ENCODE measurements around the gene EWSR1. TPM values are rescaled to one million over a fixed set of nuclear protein-coding genes. Genes with fewer than 3 reads are reported as not detected.
"Not testable (repeated sequence)": the region's sequence is repeated elsewhere in the genome, so short reads cannot be mapped to it uniquely, and the experiment has no call there.

EWSR1 gene
- total RNA-seq, 4 donors from 2014 or later: 174 to 211 (median 188) TPM

DNA sequence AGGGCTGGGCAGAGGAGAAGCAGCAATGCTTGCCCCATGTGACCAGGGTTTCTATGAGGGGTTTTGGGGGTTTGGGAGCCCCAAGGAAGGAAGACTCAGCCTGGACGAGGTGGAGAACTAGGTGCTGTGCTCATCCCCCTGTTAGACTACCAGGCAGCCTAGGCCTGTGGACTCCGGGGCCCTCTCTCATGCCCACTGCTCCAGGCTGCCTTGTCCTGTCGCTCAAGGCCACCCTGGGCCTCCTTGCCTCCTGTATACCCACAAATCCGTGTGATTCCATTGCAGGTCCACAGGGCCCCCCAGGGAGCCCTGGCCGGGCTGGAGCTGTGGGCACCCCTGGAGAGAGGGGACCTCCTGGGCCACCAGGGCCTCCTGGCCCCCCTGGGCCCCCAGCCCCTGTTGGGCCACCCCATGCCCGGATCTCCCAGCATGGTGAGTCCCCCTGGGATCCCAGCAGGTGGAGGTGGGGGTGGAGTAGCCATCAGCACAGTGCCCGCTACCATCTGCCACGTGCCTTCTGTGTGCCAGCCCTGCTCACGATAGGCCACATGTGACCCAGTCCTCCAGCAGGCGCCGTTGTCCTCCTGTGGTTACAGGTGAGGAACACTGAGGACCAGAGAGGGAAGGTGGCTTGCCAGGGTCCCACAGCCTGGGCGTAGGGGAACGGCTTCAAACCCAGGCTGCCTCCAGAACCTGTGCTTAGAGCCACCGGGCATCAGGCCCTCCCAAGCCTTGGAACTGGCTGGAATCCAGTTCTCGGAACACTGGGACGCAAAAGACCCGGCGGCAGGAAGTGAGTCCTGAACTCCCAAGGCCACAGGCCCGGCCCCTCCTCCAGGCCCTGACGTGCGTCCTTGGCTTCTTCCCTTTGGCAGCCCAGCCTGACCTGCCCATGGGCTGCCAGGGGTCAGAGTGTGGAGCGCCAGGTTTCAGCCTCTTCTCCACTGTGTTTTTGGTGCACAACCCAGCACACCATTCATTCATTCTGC is 35.8 kb upstream of the EWSR1 start:
- H3K27ac ChIP-seq: no peak overlapping the region
- peaks cover 0 to 5% (median 0%) of the 10 kb centered on the region in 4 donors for H3K9me3 ChIP-seq
- 62 to 74% methylated on average over 18 to 20 of the region's 22 CpGs for WGBS, 2 donors
- no peaks in the 10 kb centered on the region for H3K27me3 ChIP-seq
- TF ChIP-seq POLR2A (IDR thresholded peaks at IDR 0.05) (no peak), EP300 (IDR thresholded peaks at IDR 0.05) (no peak)
- TF ChIP-seq, protein P1, sequence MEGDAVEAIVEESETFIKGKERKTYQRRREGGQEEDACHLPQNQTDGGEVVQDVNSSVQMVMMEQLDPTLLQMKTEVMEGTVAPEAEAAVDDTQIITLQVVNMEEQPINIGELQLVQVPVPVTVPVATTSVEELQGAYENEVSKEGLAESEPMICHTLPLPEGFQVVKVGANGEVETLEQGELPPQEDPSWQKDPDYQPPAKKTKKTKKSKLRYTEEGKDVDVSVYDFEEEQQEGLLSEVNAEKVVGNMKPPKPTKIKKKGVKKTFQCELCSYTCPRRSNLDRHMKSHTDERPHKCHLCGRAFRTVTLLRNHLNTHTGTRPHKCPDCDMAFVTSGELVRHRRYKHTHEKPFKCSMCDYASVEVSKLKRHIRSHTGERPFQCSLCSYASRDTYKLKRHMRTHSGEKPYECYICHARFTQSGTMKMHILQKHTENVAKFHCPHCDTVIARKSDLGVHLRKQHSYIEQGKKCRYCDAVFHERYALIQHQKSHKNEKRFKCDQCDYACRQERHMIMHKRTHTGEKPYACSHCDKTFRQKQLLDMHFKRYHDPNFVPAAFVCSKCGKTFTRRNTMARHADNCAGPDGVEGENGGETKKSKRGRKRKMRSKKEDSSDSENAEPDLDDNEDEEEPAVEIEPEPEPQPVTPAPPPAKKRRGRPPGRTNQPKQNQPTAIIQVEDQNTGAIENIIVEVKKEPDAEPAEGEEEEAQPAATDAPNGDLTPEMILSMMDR (IDR thresholded peaks at IDR 0.05): no peak
- DNase-seq (ENCODE audit: low spot score in 2 of 2): no peak
- peaks cover 0 to 5% (median 0%) of the 10 kb centered on the region in 4 donors for H3K4me1 ChIP-seq
- H3K36me3 ChIP-seq: no peaks in the 10 kb centered on the region
- no peak overlapping the region for H3K4me3 ChIP-seq

DNA sequence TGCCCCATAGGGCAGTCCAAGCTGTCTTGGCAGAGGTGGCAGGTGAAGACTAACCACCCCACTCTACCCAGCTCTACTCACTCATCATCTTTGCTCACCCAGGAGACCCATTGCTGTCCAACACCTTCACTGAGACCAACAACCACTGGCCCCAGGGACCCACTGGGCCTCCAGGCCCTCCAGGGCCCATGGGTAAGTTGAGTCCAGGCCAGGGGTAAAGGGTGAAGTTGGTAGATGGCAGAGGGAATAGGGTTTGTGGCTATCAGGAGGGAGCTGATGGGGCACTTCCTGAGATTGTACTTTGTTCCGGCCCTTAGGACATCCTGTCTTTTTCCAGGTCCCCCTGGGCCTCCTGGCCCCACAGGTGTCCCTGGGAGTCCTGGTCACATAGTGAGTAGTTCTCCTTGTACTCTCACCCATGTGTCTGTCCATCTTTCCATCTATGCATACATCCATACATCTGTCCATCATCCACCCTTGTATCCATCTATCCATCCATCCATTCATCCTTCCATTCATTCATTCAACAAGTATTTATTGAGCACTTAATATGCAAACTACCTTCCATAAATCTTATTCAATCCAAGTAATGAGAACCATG is 34.7 kb upstream of the EWSR1 start:
- no peaks in the 10 kb centered on the region for H3K36me3 ChIP-seq
- no peak for DNase-seq (ENCODE audit: low spot score in 2 of 2)
- H3K9me3 ChIP-seq: peaks cover 0 to 5% (median 0%) of the 10 kb centered on the region in 4 donors
- H3K4me1 ChIP-seq: peaks cover 0 to 5% (median 0%) of the 10 kb centered on the region in 4 donors
- TF ChIP-seq POLR2A (IDR thresholded peaks at IDR 0.05) (no peak), EP300 (IDR thresholded peaks at IDR 0.05) (no peak)
- TF ChIP-seq, protein P1 (IDR thresholded peaks at IDR 0.05): no peak
- H3K27me3 ChIP-seq: no peaks in the 10 kb centered on the region
- H3K27ac ChIP-seq: no peak overlapping the region
- WGBS, 2 donors: 73 to 90% methylated on average over 1 of the region's 1 CpG
- no peak overlapping the region for H3K4me3 ChIP-seq

DNA sequence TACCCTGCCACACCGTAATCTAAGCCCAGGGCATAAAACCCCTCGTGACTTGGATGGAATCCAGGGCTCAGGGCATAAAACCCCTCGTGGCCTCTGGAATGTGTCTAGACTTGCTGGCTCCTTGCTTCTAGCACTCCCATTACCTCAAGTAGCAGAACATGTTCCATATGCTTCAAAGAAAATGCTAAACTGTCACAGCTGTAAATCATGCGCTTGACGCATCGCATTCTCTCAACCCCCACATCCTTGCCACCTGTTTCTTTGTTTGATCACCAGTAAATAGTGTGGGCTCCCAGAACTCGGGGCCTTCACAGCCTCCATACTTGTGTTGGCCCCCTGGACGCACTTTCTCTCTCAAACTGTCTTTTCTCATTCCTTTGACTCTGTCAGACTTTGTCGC is 27.6 kb upstream of the EWSR1 start:
- H3K4me1 ChIP-seq; H3K27ac ChIP-seq; DNase-seq (ENCODE audit: low spot score in 2 of 2); H3K36me3 ChIP-seq; H3K27me3 ChIP-seq; H3K4me3 ChIP-seq: not testable (repeated sequence)
- peaks cover 0 to 37% (median 2%) of the 10 kb centered on the region in 4 donors for H3K9me3 ChIP-seq
- WGBS, 2 donors: 63 to 75% methylated on average over 9 of the region's 9 CpGs

DNA sequence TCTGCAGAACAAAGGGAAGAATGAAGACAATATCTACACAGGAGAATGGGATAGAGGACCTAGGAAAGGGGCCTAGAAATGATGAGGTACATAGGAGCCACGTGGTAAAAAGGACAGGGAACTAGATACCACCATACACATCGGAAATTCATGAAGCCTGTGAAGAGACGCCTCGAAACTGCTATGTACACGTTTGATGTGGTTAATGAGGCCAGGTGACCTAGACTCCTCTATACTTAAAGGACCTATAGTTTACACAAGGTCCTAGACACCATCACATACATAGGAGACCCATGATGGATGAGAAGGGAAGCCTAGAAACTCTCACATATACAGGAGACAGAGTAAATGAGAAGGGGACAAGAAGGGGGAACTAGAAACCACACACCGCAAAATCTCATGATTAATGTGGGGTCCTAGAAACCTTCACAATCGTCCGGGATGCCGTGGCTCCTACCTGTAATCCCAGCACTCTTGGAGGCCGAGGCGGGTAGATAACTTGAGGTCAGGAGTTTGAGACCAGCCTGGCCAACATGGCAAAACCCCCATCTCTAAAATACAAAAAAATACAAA is 24.1 kb upstream of the EWSR1 start:
- TF ChIP-seq, protein P1 (IDR thresholded peaks at IDR 0.05): no peak
- no peak for TF ChIP-seq EP300 (IDR thresholded peaks at IDR 0.05)
- TF ChIP-seq POLR2A (IDR thresholded peaks at IDR 0.05): no peak
- no peak for DNase-seq (ENCODE audit: low spot score in 2 of 2)
- no peak overlapping the region for H3K4me3 ChIP-seq
- H3K27me3 ChIP-seq: no peaks in the 10 kb centered on the region
- peaks cover 0 to 3% (median 0%) of the 10 kb centered on the region in 3 donors for H3K36me3 ChIP-seq
- no peaks in the 10 kb centered on the region for H3K4me1 ChIP-seq
- H3K9me3 ChIP-seq: peaks cover 0 to 37% (median 2%) of the 10 kb centered on the region in 4 donors
- 87 to 90% methylated on average over 11 of the region's 11 CpGs for WGBS, 2 donors
- no peak overlapping the region for H3K27ac ChIP-seq

DNA sequence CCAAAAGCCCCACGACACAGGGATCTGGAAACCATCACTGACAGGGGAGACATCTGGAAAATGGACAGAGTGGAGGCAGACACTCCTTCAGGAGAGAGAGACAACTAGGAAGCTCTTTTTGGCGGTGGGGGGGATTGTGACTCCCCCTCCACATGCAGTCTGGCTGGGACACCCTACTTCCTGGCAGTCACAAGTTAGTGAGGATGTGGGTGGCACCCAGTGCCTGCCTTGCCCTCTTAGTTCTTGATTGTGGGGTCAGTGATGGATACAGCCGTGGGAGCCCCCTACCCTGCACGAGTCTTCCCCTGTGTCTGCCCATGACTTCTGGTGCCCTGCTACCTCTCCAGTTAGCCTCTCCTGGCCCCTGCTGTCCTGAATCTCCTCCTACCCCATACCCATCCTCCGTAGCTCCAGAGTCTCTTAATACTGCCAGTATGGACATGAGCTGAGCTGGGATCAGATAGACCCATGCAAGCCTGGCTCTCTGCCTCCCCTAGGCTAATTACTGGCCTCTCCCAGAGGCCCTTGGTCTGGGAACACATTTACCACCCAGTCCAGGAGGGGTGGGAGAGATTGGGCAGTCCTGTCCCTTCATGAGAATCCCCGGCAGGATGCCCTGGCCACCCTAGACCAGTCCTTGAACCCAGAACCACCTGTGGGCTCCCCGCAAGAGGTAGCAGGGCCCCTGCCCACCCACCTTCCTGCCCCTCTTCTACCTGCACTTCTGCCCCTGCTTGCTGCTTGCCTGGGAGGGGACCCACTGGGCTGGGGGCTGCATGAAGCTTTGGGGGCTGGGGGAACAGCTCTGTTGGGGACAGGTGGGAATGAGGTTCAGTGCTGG is 23.1 kb upstream of the EWSR1 start:
- no peak overlapping the region for H3K4me3 ChIP-seq
- peaks cover 0 to 29% (median 2%) of the 10 kb centered on the region in 4 donors for H3K9me3 ChIP-seq

More for the DNA sequence above, 23.1 kb upstream of the EWSR1 start:
- no peaks in the 10 kb centered on the region for H3K4me1 ChIP-seq
- no peaks in the 10 kb centered on the region for H3K27me3 ChIP-seq
- TF ChIP-seq EP300 (IDR thresholded peaks at IDR 0.05) (no peak), POLR2A (IDR thresholded peaks at IDR 0.05) (no peak)
- TF ChIP-seq, protein P1 (IDR thresholded peaks at IDR 0.05): no peak
- H3K27ac ChIP-seq: no peak overlapping the region
- 71 to 82% methylated on average over 6 to 7 of the region's 7 CpGs for WGBS, 2 donors
- no peak for DNase-seq (ENCODE audit: low spot score in 2 of 2)
- peaks cover 0 to 3% (median 0%) of the 10 kb centered on the region in 3 donors for H3K36me3 ChIP-seq
